NCI-H774 (cell line): ENCODE data around the gene ANKS1B.

Source experiments
- DNase-seq: peaks from one replicate; lab custom pipeline; 2025; lab: John Stamatoyannopoulos, UW

Gene ANKS1B

GRCh38 chr12:98939350-98939749, 1045.4 kb downstream of the ANKS1B start:
- DNase-seq: no peak

DNA sequence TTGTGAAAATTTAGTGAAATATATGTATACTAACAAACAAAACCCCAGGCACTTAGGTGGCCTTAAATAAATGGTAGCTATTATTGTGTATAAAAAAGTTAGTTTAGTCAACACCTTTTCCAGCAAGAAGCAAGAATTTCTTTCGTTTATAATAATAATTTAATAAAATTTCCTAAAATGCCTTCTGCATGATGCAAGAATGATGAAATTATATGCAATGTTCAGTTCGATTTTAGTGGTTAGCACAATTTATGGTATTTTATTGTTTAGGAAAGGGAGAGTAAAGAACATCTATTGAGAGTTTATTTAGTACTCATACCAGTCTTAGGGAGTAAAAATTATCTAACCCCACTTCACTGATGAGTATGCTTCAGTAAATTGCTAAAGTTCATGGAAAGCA, 1048.9 kb downstream of the ANKS1B start:
- no peak for DNase-seq

- DNase-seq: no peak
Observed at GRCh38 chr12:98922871-98923270, 1061.9 kb downstream of the ANKS1B start.

GRCh38 chr12:98918176-98918863, 1066.4 kb downstream of the ANKS1B start:
- DNase-seq: no peak

- no peak for DNase-seq
Observed at GRCh38 chr12:98916106-98916505, 1068.6 kb downstream of the ANKS1B start.

- DNase-seq: no peak
Observed at GRCh38 chr12:98912401-98912974, 1072.2 kb downstream of the ANKS1B start.

GRCh38 chr12:98911396-98911795, 1073.3 kb downstream of the ANKS1B start:
- no peak for DNase-seq

GRCh38 chr12:98909746-98910145, 1075.0 kb downstream of the ANKS1B start:
- DNase-seq: peak; percentile 27

- DNase-seq: no peak
Observed at GRCh38 chr12:98908866-98909265, 1075.9 kb downstream of the ANKS1B start.

- DNase-seq: no peak
Observed at GRCh38 chr12:98903875-98904274, 1080.9 kb downstream of the ANKS1B start.

GRCh38 chr12:98901189-98901588, 1083.5 kb downstream of the ANKS1B start:
- no peak for DNase-seq

- no peak for DNase-seq
Observed at GRCh38 chr12:98896938-98897337, 1087.8 kb downstream of the ANKS1B start.

- no peak for DNase-seq
Observed at GRCh38 chr12:98895086-98895651, 1089.6 kb downstream of the ANKS1B start.

GRCh38 chr12:98894412-98895085, 1090.2 kb downstream of the ANKS1B start:
- DNase-seq: no peak

- DNase-seq: no peak
Observed at GRCh38 chr12:98893675-98894411, 1090.9 kb downstream of the ANKS1B start.

DNA sequence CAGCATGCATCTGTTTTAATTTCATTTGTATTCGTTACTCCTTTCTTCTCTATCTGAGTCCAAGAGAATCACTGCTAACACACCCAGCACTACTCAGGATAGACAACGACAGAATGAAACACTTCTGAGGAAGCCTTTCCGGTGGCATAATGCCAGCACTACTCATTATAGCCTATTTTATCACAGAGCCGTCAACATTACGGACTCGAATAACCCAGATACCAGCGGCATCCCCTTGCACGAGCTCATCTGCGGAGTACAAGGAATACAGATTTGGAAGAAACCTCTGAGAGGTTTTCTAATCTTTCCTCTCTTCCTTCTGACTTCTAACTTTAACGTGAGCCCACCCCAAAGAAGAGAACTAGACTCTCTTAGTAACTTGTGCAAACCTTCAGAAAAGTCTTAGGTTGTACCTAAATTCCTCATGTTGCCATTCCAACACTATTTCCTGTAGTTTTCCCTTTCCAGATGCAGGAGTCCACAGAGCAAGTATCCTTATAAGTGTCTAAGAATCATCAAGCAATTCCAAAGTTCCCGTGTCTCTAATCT, 1091.5 kb downstream of the ANKS1B start:
- no peak for DNase-seq

GRCh38 chr12:98885778-98886177, 1099.0 kb downstream of the ANKS1B start:
- DNase-seq: no peak

GRCh38 chr12:98883231-98883630, 1101.5 kb downstream of the ANKS1B start:
- no peak for DNase-seq

DNA sequence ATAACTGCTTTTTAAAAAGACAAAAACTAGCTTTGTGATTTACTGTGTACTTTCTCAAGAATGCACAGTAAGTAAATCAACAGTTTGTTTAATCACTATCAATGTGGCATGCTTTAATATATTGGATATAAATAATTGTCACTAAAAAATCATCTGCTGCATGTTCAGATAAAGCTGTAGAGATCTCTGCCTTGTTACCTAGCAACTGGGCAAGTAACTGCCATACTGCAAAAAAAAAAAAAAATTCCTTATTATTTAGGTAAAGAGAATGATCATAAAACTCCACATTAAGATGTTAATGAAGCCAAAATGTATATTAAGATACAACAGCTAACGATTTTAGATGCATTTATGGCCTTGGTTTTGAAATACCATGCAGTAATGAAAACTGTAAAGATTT, 1102.2 kb downstream of the ANKS1B start:
- no peak for DNase-seq

DNA sequence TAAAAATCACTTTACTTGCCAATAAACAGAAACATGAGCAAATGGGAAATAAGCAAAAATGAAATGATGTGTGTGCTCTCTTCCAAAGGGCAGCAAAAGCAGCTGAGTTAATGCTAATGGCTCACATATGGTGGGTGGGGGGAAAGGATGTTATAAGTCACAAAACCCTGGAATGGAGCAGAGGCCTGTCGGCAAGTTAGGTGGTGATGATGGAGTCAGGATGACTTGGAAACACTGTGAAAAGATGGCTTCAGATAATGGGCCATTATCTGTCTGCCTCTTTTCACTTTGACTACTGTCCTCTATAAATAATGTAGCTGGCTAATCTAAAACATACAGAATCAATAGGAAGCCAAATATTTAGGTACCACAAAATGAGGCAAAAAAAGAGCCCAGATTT, 1111.0 kb downstream of the ANKS1B start:
- no peak for DNase-seq

- DNase-seq: peak; percentile 72
Observed at GRCh38 chr12:98870504-98870903, 1114.2 kb downstream of the ANKS1B start.

GRCh38 chr12:98869886-98870503, 1114.7 kb downstream of the ANKS1B start:
- DNase-seq: no peak
